K562 (cell line): ENCODE results near the gene WDPCP. TPM values are rescaled to one million over a fixed set of nuclear protein-coding genes. Genes with fewer than 3 reads are reported as not detected.

Experiments
- ATAC-seq: fragments of 200-7000 bp; cut with Tn5 transposase; 3 replicates; pipeline ENCODE4 v1.9.1; 2020; ENCODE audit warnings: moderate library complexity
- BruUV-seq: library from RNA; stranded (reverse); fragments of 400-500 nt; replicated peaks from 2 replicates; lab custom pipeline; 2021; lab: Mats Ljungman, UMichigan
- CTCF ChIA-PET: fragments of 300-600 bp; formaldehyde crosslinking; extraction: SDS; loops from one replicate; lab custom pipeline; 2021; ENCODE audit warnings: low intra/inter-chr PET ratio; lab: Yijun Ruan, JAX
- POLR2A ChIA-PET: fragments of 300-600, 350-650 bp; sonication (Branson Sonifier 250); formaldehyde crosslinking; extraction: SDS; loops from one replicate; lab custom pipeline; 2021; ENCODE audit warnings: antibody characterized with exemption, inconsistent platforms; lab: Yijun Ruan, JAX
- DNase-seq, 4 experiments: peaks; one replicate each; pipeline versions ENCODE4 v3.0.0 to v3.0.0-alpha.2; 2011 to 2018; ENCODE audit warnings: low spot score in 3 of 4, mixed read lengths in 3 of 4; ENCODE audit errors: extremely low read depth in 1 of 4
- FAIRE-seq: peaks from 2 replicates; lab custom pipeline; 2011; peaks lifted over from hg19 to GRCh38; lab: Jason Lieb, UNC
- H2AFZ ChIP-seq: 2 replicates; pipeline ENCODE4 v1.6.0; 2011; ENCODE audit warnings: low read depth, low read length, control low read depth, inconsistent platforms
- H3K27ac ChIP-seq: fragments of 200-600 bp; 3 replicates; pipeline ENCODE4 v1.8.0; 2011; ENCODE audit warnings: low read depth, mild to moderate bottlenecking, control low read depth, inconsistent platforms, low read length, moderate library complexity, mixed read lengths; ENCODE audit errors: extremely low read depth
- H3K27me3 ChIP-seq, 2 experiments: fragments of 300-600 bp in 1 of 2; 2 replicates in 1 of 2; 3 replicates in 1 of 2; pipeline versions ENCODE4 v1.6.0 to v1.8.0; 2011; ENCODE audit warnings: inconsistent platforms in 2 of 2, low read length in 2 of 2, mild to moderate bottlenecking in 1 of 2, mixed read lengths in 1 of 2, moderate library complexity in 1 of 2; ENCODE audit not compliant: control insufficient read depth in 2 of 2, insufficient read depth in 2 of 2
- H3K36me3 ChIP-seq: fragments of 300-600 bp; 3 replicates; pipeline ENCODE4 v1.8.0; 2011; ENCODE audit warnings: mild to moderate bottlenecking, low read length, inconsistent platforms; ENCODE audit not compliant: control insufficient read depth, insufficient read depth
- H3K4me1 ChIP-seq, 2 experiments: fragments of 200-600 bp in 1 of 2; replicated peaks in 1 of 2; 2 replicates in 1 of 2; 3 replicates in 1 of 2; pipeline versions ENCODE4 v1.5.1 to v1.8.0; 2011; ENCODE audit warnings: inconsistent platforms in 2 of 2, low read length in 2 of 2, mild to moderate bottlenecking in 1 of 2, mixed read lengths in 1 of 2, moderate library complexity in 1 of 2; ENCODE audit not compliant: control insufficient read depth in 2 of 2, insufficient read depth in 2 of 2
- H3K4me2 ChIP-seq: 2 replicates; pipeline ENCODE4 v1.6.1; 2011; ENCODE audit warnings: low read length, control low read depth, inconsistent platforms, mixed read lengths; ENCODE audit not compliant: insufficient read depth
- H3K4me3 ChIP-seq: fragments of 200-600 bp; sonication (generic), shearing (Covaris generic); 2 replicates; pipeline ENCODE4 v1.5.1; 2016; ENCODE audit warnings: control low read depth, inconsistent platforms
- H3K79me2 ChIP-seq: fragments of 200-600 bp; 3 replicates; pipeline ENCODE4 v1.8.0; 2011; ENCODE audit warnings: low read length, inconsistent platforms; ENCODE audit not compliant: control insufficient read depth, insufficient read depth
- H3K9ac ChIP-seq, 2 experiments: 2 replicates each; pipeline versions ENCODE4 v1.6.0 to v1.6.1; 2011; ENCODE audit warnings: low read depth in 2 of 2, low read length in 2 of 2, control low read depth in 1 of 2, inconsistent platforms in 1 of 2, mild to moderate bottlenecking in 1 of 2, mixed read lengths in 1 of 2; ENCODE audit not compliant: insufficient read depth in 1 of 2
- H3K9me1 ChIP-seq: one replicate; pipeline ENCODE4 v1.6.0; 2011; ENCODE audit warnings: inconsistent platforms, mild to moderate bottlenecking, low read length, moderate library complexity; ENCODE audit not compliant: control insufficient read depth, insufficient read depth
- H3K9me3 ChIP-seq: replicated peaks from 2 replicates; pipeline ENCODE4 v1.5.1; 2011; ENCODE audit warnings: low read depth, low read length, inconsistent platforms; ENCODE audit not compliant: control insufficient read depth, insufficient read depth
- H4K20me1 ChIP-seq: replicated peaks from 2 replicates; pipeline ENCODE4 v1.6.1; 2011; ENCODE audit warnings: low read length, inconsistent platforms, mixed read lengths; ENCODE audit not compliant: control insufficient read depth, insufficient read depth
- CBFA2T2 ChIP-seq: fragments of 450-650 bp; conservative IDR thresholded peaks from 2 replicates; pipeline ENCODE4 v1.6.1; 2017; ENCODE audit warnings: mild to moderate bottlenecking
- CHD1 ChIP-seq: fragments of 200-600 bp; sonication (generic); IDR thresholded peaks from one replicate; pipeline ENCODE4 v1.6.1; 2012; ENCODE audit warnings: mild to moderate bottlenecking, moderate library complexity, low read length, inconsistent platforms
- KLF16 ChIP-seq: IDR thresholded peaks from 2 replicates; pipeline ENCODE4 v1.6.1; 2016; ENCODE audit warnings: antibody characterized with exemption
- MAZ ChIP-seq, 2 experiments: fragments of 450-650 bp in 1 of 2; sonication (generic) in 1 of 2; formaldehyde crosslinking; IDR thresholded peaks in 1 of 2; conservative IDR thresholded peaks in 1 of 2; 2 replicates each; pipeline versions ENCODE4 v1.4.0 to v1.5.0; 2020; ENCODE audit warnings: mild to moderate bottlenecking in 1 of 2, missing genetic modification reagents in 1 of 2
- NCOR1 ChIP-seq: fragments of 450-650 bp; IDR thresholded peaks from 2 replicates; pipeline ENCODE4 v1.6.1; 2016; ENCODE audit warnings: mild to moderate bottlenecking, moderate library complexity
- NR1H2 ChIP-seq: sonication (generic); formaldehyde crosslinking; IDR thresholded peaks from 2 replicates; pipeline ENCODE4 v1.4.0; 2020; ENCODE audit warnings: mild to moderate bottlenecking, missing genetic modification reagents
- NR3C1 ChIP-seq: sonication (generic); formaldehyde crosslinking; IDR thresholded peaks from 2 replicates; pipeline ENCODE4 v1.8.1; 2022; ENCODE audit warnings: missing genetic modification reagents
- OTX1 ChIP-seq: fragments of 450-650 bp; formaldehyde crosslinking; IDR thresholded peaks from 2 replicates; pipeline ENCODE4 v1.4.0; 2022; ENCODE audit warnings: mild to moderate bottlenecking
- SMARCB1 ChIP-seq: IDR thresholded peaks from 2 replicates; pipeline ENCODE4 v1.6.1; 2011; ENCODE audit warnings: improper control_type of control experiment, low read depth; ENCODE audit not compliant: insufficient read length
- TAF15 ChIP-seq: fragments of 200-400 bp; formaldehyde crosslinking; IDR thresholded peaks from 2 replicates; pipeline ENCODE4 v1.6.1; 2017; ENCODE audit warnings: mild to moderate bottlenecking, low read depth, low read length, moderate library complexity
- ZNF347 ChIP-seq: fragments of 450-650 bp; formaldehyde crosslinking; IDR thresholded peaks from 2 replicates; pipeline ENCODE4 v1.4.0; 2020; ENCODE audit warnings: low read depth, mild to moderate bottlenecking, moderate library complexity
- WGBS: fragments of 100-300 bp; shearing (Covaris generic); methylation state at CpG from one replicate; pipeline ENCODE4 v1.1.6; 2016; ENCODE audit warnings: low coverage, mixed read lengths; ENCODE audit not compliant: insufficient coverage; ENCODE audit errors: missing lambda C conversion rate; 5-methylcytosine and 5-hydroxymethylcytosine counted together
- in situ Hi-C: fragments of 300-500 bp; cut with MboI; formaldehyde crosslinking; loops from 4 replicates; pipeline ENCODE4 v1.15.0; 2018; ENCODE audit warnings: inconsistent platforms, mixed read lengths
- intact Hi-C: fragments of 100-400 bp; cut with micrococcal nuclease; formaldehyde crosslinking; loops from 2 replicates; pipeline ENCODE4 v1.14.2; 2022
- polyA plus RNA-seq, 8 experiments: library from polyadenylated mRNA; depleted of rRNA in 4 of 8; stranded (reverse) in 5 of 8; unstranded in 3 of 8; fragments of >200 nt; fragmentation: Nextera tagmentation in 2 of 8; fragmentation: Illumina TruSeq in 1 of 8; extraction: Ambion mirVana in 2 of 8; extraction: Trizol in 1 of 8; gene quantifications; 2 replicates each; pipeline versions ENCODE4 v1.2.1 to v1.2.3, GENCODE V29; 2011 to 2014; ENCODE audit warnings: inconsistent platforms in 1 of 8, missing spikeins in 1 of 8
- total RNA-seq, 7 experiments: library from RNA; depleted of rRNA in 6 of 7; stranded (reverse); fragments of >200 nt in 6 of 7; fragmentation: Illumina TruSeq in 2 of 7; extraction: Trizol in 2 of 7; gene quantifications; 2 replicates each; pipeline versions ENCODE4 v1.2.1 to v1.2.3, GENCODE V29; 2011 to 2021; ENCODE audit warnings: low replicate concordance in 1 of 7
- TF ChIP-seq, protein P1 (sequence below): fragments of 450-650 bp; formaldehyde crosslinking; IDR thresholded peaks from 2 replicates; pipeline ENCODE4 v1.4.0; 2022; ENCODE audit warnings: missing genetic modification characterization
- TF ChIP-seq, protein P2 (sequence below): fragments of 450-650 bp; IDR thresholded peaks from 2 replicates; pipeline ENCODE4 v1.6.1; 2016; ENCODE audit warnings: low read depth

The WDPCP gene
- total and polyA plus RNA-seq, 9 of the 15 experiments (the other 6 are each of a cell fraction or from before 2014, with no cell fraction given) = 1.4 to 6.4 (median 5.5) TPM

DNA sequence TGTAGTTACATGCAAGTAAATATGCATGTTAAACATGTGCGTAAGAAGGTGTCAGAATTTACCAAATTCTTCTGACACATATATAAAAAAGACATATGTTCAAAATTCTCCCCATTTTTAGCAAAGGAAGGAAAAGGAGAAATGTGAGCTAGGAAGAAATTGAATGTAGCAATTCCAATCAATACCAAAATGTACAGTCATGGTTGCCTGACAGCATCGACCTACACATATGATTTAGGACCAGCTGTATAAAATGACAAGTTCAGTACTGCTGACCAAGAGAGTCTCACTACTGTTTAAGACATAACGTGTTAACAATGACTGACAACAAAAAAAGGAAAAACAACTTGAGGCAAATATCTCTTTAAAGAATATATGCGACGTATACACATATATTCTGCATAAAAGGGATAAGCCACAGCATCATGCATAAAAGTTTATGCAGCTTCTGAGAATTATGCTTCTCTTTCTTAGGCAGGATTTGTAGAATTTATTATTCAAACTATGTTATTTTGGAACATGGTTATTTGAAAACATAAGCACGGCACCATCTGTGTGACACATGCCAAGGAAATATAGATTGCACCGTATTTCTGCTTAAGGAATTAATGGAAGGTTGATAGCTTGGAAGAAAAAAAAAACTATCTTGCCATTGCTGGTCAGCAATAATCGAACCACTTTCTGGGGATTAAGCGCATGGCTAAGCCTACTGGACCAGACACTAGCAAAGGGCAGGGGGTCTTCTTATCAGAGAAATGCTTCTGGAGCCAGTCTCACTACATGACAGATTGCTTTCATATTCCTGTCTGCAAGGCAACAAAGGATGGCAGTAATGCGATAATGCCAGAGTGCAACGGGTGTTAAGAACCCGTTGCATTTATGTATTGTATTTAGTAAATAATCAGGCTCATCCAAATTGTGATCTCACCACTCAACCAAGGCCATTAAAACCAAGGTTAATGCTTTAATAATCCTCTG is 154.0 kb downstream of the WDPCP start:
- ChIA-PET CTCF (no interaction called here), POLR2A (no interaction called here)
- Histone ChIP-seq H3K27ac (no peak overlapping the region), H3K9me3 (no peaks in the 10 kb centered on the region), H3K4me3 (no peak overlapping the region), H4K20me1 (no peaks in the 10 kb centered on the region), H3K36me3 (no peaks in the 10 kb centered on the region), H2AFZ (no peak overlapping the region), H3K27me3 (no peaks in the 10 kb centered on the region), H3K79me2 (no peaks in the 10 kb centered on the region), H3K9me1 (no peaks in the 10 kb centered on the region), H3K4me1 (peaks cover 0 to 9% of the 10 kb centered on the region in 2 experiments; a peak in 2 of 5 replicates), H3K9ac (no peak overlapping the region), H3K4me2 (no peak overlapping the region)
- peak; percentile 80 for FAIRE-seq
- in situ Hi-C loops = no loop called here
- WGBS = 18% methylated on average over 12 of the region's 12 CpGs
- DNase-seq = peak in 2 of 4 experiments; percentile 23 to 55
- no peak for ATAC-seq
- intact Hi-C loops = no loop called here
- BruUV-seq = no TSS peak
- no peak for TF ChIP-seq MAZ (CRISPR knock-in tag; conservative IDR thresholded peaks at IDR 0.05 in 1 of 2, IDR thresholded peaks at IDR 0.05 in 1 of 2)
- peak; percentile 80 for TF ChIP-seq CBFA2T2
- TF ChIP-seq OTX1 (CRISPR knock-in tag) = no peak
- TF ChIP-seq ZNF347 (CRISPR knock-in tag) = no peak
- TF ChIP-seq KLF16 = no peak
- TF ChIP-seq, protein P1, sequence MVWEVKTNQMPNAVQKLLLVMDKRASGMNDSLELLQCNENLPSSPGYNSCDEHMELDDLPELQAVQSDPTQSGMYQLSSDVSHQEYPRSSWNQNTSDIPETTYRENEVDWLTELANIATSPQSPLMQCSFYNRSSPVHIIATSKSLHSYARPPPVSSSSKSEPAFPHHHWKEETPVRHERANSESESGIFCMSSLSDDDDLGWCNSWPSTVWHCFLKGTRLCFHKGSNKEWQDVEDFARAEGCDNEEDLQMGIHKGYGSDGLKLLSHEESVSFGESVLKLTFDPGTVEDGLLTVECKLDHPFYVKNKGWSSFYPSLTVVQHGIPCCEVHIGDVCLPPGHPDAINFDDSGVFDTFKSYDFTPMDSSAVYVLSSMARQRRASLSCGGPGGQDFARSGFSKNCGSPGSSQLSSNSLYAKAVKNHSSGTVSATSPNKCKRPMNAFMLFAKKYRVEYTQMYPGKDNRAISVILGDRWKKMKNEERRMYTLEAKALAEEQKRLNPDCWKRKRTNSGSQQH (CRISPR knock-in tag) = no peak
- no peak for TF ChIP-seq NR3C1 (CRISPR knock-in tag)
- no peak for TF ChIP-seq CHD1
- no peak for TF ChIP-seq SMARCB1
- TF ChIP-seq NCOR1 = peak; percentile 66
- TF ChIP-seq, protein P2, sequence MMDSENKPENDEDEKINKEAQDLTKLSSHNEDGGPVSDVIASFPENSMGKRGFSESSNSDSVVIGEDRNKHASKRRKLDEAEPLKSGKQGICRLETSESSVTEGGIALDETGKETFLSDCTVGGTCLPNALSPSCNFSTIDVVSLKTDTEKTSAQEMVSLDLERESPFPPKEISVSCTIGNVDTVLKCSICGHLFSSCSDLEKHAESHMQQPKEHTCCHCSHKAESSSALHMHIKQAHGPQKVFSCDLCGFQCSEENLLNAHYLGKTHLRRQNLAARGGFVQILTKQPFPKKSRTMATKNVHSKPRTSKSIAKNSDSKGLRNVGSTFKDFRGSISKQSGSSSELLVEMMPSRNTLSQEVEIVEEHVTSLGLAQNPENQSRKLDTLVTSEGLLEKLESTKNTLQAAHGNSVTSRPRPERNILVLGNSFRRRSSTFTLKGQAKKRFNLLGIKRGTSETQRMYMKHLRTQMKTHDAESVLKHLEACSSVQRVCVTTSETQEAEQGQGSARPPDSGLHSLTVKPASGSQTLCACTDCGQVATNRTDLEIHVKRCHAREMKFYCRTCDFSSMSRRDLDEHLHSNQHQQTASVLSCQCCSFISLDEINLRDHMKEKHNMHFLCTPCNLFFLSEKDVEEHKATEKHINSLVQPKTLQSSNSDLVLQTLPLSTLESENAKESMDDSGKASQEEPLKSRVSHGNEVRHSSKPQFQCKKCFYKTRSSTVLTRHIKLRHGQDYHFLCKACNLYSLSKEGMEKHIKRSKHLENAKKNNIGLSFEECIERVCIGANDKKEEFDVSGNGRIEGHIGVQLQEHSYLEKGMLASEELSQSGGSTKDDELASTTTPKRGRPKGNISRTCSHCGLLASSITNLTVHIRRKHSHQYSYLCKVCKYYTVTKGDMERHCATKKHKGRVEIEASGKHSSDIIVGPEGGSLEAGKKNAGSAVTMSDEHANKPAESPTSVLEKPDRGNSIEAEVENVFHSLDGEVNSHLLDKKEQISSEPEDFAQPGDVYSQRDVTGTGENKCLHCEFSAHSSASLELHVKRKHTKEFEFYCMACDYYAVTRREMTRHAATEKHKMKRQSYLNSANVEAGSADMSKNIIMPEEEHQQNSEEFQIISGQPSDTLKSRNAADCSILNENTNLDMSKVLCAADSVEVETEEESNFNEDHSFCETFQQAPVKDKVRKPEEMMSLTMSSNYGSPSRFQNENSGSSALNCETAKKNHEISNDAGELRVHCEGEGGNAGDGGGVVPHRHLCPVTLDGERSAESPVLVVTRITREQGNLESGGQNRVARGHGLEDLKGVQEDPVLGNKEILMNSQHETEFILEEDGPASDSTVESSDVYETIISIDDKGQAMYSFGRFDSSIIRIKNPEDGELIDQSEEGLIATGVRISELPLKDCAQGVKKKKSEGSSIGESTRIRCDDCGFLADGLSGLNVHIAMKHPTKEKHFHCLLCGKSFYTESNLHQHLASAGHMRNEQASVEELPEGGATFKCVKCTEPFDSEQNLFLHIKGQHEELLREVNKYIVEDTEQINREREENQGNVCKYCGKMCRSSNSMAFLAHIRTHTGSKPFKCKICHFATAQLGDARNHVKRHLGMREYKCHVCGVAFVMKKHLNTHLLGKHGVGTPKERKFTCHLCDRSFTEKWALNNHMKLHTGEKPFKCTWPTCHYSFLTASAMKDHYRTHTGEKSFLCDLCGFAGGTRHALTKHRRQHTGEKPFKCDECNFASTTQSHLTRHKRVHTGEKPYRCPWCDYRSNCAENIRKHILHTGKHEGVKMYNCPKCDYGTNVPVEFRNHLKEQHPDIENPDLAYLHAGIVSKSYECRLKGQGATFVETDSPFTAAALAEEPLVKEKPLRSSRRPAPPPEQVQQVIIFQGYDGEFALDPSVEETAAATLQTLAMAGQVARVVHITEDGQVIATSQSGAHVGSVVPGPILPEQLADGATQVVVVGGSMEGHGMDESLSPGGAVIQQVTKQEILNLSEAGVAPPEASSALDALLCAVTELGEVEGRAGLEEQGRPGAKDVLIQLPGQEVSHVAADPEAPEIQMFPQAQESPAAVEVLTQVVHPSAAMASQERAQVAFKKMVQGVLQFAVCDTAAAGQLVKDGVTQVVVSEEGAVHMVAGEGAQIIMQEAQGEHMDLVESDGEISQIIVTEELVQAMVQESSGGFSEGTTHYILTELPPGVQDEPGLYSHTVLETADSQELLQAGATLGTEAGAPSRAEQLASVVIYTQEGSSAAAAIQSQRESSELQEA = no peak
- no peak for TF ChIP-seq NR1H2 (CRISPR knock-in tag)
- no peak for TF ChIP-seq TAF15
